B cell (primary cell): ENCODE measurements around the gene RMP24.
A peak's percentile ranks its signal among the peaks of the same experiment; 100 is the strongest.

ENCODE experiments used
- ATAC-seq: fragments of 200-7000 bp; cut with Tn5 transposase; one replicate; pipeline ENCODE4 v1.10.0; 2021; ENCODE audit warnings: low read depth, mild to moderate bottlenecking, moderate number of reproducible peaks, moderate library complexity
- CTCF ChIA-PET: fragments of 350-600 bp; sonication (Branson Sonifier 250); formaldehyde crosslinking; loops from one replicate; lab custom pipeline; 2021; ENCODE audit warnings: antibody characterized with exemption, inconsistent platforms; lab: Charles Lee
- POLR2A ChIA-PET: fragments of 350-600 bp; sonication (Branson Sonifier 250); formaldehyde crosslinking; loops from one replicate; lab custom pipeline; 2021; ENCODE audit warnings: antibody characterized with exemption; lab: Charles Lee
- DNase-seq: peaks from one replicate; pipeline ENCODE4 v3.0.0; 2013
- H2AFZ ChIP-seq: 2 replicates; pipeline ENCODE4 v1.6.1; 2012; ENCODE audit warnings: mild to moderate bottlenecking, low read depth, low read length; ENCODE audit not compliant: insufficient read depth, poor library complexity, severe bottlenecking
- H3K27ac ChIP-seq, 2 donors: 1 replicate in 1 of 2; 2 replicates in 1 of 2; pipeline ENCODE4 v1.5.1; 2012 to 2013; ENCODE audit warnings: low read length in 2 of 2, mild to moderate bottlenecking in 2 of 2, moderate library complexity in 1 of 2
- H3K27me3 ChIP-seq, 4 experiments: fragments of 200-600 bp in 1 of 4; sonication (generic) in 1 of 4; replicated peaks in 1 of 4; 1 replicate in 2 of 4; 2 replicates in 2 of 4; pipeline versions ENCODE4 v1.6.1 to v1.7.0; 2013 to 2016; ENCODE audit warnings: low read length in 3 of 4, mild to moderate bottlenecking in 2 of 4, mixed read lengths in 1 of 4, moderate library complexity in 1 of 4; ENCODE audit not compliant: insufficient read depth in 4 of 4, control insufficient read depth in 3 of 4; ENCODE audit errors: control extremely low read depth in 1 of 4
- H3K36me3 ChIP-seq, 2 experiments: replicated peaks in 1 of 2; 1 replicate in 1 of 2; 2 replicates in 1 of 2; pipeline versions ENCODE4 v1.6.1 to v1.7.1; 2013; ENCODE audit warnings: low read length in 1 of 2; ENCODE audit not compliant: insufficient read depth in 2 of 2, control insufficient read depth in 1 of 2; ENCODE audit errors: control extremely low read depth in 1 of 2, extremely low read depth in 1 of 2
- H3K4me1 ChIP-seq, 2 donors: fragments of 200-600 bp in 1 of 2; sonication (generic) in 1 of 2; 1 replicate in 1 of 2; 2 replicates in 1 of 2; pipeline versions ENCODE4 v1.5.1 to v1.6.1; 2013 to 2017; ENCODE audit warnings: low read length in 2 of 2; ENCODE audit not compliant: control insufficient read depth in 2 of 2, insufficient read depth in 2 of 2
- H3K4me2 ChIP-seq: replicated peaks from 2 replicates; pipeline ENCODE3; 2012; ENCODE audit warnings: mild to moderate bottlenecking, low read depth, low read length; ENCODE audit not compliant: poor library complexity, severe bottlenecking
- H3K4me3 ChIP-seq, 5 experiments: fragments of 200-600 bp in 1 of 5; sonication (generic) in 1 of 5; 1 replicate in 3 of 5; 2 replicates in 2 of 5; pipeline versions ENCODE4 v1.5.1 to v1.7.0; 2011 to 2016; ENCODE audit warnings: low read length in 4 of 5, mild to moderate bottlenecking in 4 of 5, low read depth in 2 of 5, control low read depth in 1 of 5, moderate library complexity in 1 of 5; ENCODE audit not compliant: insufficient read depth in 1 of 5; ENCODE audit errors: control extremely low read depth in 1 of 5, extremely low read depth in 1 of 5
- H3K79me2 ChIP-seq: fragments of 200-600 bp; sonication (generic); one replicate; pipeline ENCODE4 v1.6.0; 2016; ENCODE audit warnings: low read length; ENCODE audit not compliant: control insufficient read depth, insufficient read depth
- H3K9ac ChIP-seq: fragments of 200-600 bp; sonication (generic); 2 replicates; pipeline ENCODE4 v1.6.1; 2017; ENCODE audit warnings: mild to moderate bottlenecking, low read length, moderate library complexity
- H3K9me3 ChIP-seq, 3 donors: one replicate each; pipeline versions ENCODE4 v1.6.1 to v1.7.1; 2013; ENCODE audit warnings: low read length in 2 of 3; ENCODE audit not compliant: control insufficient read depth in 2 of 3, insufficient read depth in 1 of 3; ENCODE audit errors: control extremely low read depth in 1 of 3
- H4K20me1 ChIP-seq: 2 replicates; pipeline ENCODE4 v1.6.0; 2012; ENCODE audit warnings: mild to moderate bottlenecking, low read length; ENCODE audit not compliant: insufficient read depth, control insufficient read depth, poor library complexity, severe bottlenecking
- H3K27ac Mint-ChIP-seq: one replicate; pipeline ENCODE4 v1.8.0; 2021; ENCODE audit warnings: mixed read lengths
- H3K27me3 Mint-ChIP-seq: one replicate; pipeline ENCODE4 v1.8.0; 2021; ENCODE audit warnings: mixed read lengths
- H3K4me1 Mint-ChIP-seq: one replicate; pipeline ENCODE4 v1.8.0; 2021; ENCODE audit warnings: mixed read lengths
- H3K4me3 Mint-ChIP-seq: one replicate; pipeline ENCODE4 v1.8.0; 2021; ENCODE audit warnings: mixed read lengths
- H3K9me3 Mint-ChIP-seq: one replicate; pipeline ENCODE4 v1.8.0; 2022; ENCODE audit warnings: mixed read lengths; ENCODE audit not compliant: insufficient read depth
- EZH2 ChIP-seq: IDR thresholded peaks from 2 replicates; pipeline ENCODE4 v1.6.1; 2012; ENCODE audit warnings: borderline replicate concordance, low read depth, mild to moderate bottlenecking, moderate library complexity, low read length; ENCODE audit not compliant: insufficient read depth, poor library complexity, severe bottlenecking
- WGBS: methylation state at CpG from one replicate; pipeline ENCODE4 v1.1.5; 2013; ENCODE audit warnings: missing lambda C conversion rate; ENCODE audit not compliant: insufficient coverage; 5-methylcytosine and 5-hydroxymethylcytosine counted together
- intact Hi-C: fragments of 100-400 bp; cut with micrococcal nuclease; formaldehyde crosslinking; loops from one replicate; pipeline ENCODE4 v1.10.0; 2022
- TF ChIP-seq, protein P1 (sequence below): fragments of 200-600 bp; IDR thresholded peaks from one replicate; pipeline ENCODE4 v1.8.0; 2022; ENCODE audit warnings: antibody characterized with exemption, mild to moderate bottlenecking

RMP24 gene

DNA sequence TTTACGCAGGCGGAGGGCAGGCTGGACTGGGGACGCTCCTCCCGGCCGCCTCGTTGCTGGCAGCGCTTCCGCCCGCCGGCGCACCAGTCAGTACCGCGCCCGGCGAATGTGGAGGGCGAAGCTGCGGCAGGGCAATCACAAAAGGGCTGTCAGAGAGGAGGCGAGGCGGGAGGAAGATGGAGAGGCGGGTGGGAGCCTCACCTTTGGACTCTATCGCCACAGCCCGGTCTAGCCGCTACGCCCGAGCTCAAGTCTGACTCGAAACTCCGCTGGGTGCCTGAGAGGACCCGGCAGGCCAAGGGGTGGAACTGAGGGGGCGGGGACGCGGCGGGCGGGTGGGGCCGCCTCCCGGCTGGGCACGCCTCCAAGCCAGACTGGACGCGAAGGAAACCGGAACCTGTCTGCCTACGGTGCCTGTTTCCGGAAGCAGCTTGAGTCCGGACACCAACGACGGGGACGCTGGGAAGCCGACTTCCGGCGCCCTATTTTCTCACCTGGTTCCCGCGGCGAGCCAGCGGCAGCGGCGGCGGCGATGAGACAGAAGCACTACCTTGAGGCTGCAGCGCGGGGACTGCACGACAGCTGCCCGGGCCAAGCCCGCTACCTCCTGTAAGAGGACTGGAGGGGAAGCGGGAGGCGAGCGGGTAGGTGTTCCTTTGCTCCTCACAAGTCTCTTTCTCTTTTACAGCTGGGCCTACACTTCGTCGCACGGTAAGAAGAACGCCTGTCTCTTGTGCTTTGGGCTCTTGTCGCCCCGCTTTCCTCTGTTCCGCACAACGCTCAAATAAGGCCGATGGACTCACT is at the start of gene RMP24:
Gene RMP24, plus strand, starts transcription at position 483 of the 804 bp plus-strand sequence.
- Histone ChIP-seq H4K20me1 (no peaks in the 10 kb centered on the region), H3K4me2 (peak within 1 kb of the TSS; percentile 83), H3K9ac (peak within 1 kb of the TSS; percentile 84), H3K27me3 (no peaks in the 10 kb centered on the region), H3K9me3 (no peaks in the 10 kb centered on the region), H3K4me1 (peaks cover 20 to 38% of the 10 kb centered on the region in 2 donors), H3K79me2 (peaks cover 14% of the 10 kb centered on the region), H3K4me3 (peak within 1 kb of the TSS; percentile 85 to 98 (median 94)), H3K36me3 (peaks cover 0 to 30% of the 10 kb centered on the region in 2 experiments), H3K27ac (peak within 1 kb of the TSS; percentile 79 to 90), H2AFZ (peak within 1 kb of the TSS; percentile 95)
- TF ChIP-seq, protein P1, sequence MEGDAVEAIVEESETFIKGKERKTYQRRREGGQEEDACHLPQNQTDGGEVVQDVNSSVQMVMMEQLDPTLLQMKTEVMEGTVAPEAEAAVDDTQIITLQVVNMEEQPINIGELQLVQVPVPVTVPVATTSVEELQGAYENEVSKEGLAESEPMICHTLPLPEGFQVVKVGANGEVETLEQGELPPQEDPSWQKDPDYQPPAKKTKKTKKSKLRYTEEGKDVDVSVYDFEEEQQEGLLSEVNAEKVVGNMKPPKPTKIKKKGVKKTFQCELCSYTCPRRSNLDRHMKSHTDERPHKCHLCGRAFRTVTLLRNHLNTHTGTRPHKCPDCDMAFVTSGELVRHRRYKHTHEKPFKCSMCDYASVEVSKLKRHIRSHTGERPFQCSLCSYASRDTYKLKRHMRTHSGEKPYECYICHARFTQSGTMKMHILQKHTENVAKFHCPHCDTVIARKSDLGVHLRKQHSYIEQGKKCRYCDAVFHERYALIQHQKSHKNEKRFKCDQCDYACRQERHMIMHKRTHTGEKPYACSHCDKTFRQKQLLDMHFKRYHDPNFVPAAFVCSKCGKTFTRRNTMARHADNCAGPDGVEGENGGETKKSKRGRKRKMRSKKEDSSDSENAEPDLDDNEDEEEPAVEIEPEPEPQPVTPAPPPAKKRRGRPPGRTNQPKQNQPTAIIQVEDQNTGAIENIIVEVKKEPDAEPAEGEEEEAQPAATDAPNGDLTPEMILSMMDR: no peak
- TF ChIP-seq EZH2: no peak
- Mint-ChIP-seq H3K9me3 (no peaks in the 10 kb centered on the region), H3K27me3 (no peaks in the 10 kb centered on the region), H3K4me1 (peaks cover 53% of the 10 kb centered on the region), H3K4me3 (peak within 1 kb of the TSS; percentile 91), H3K27ac (peak within 1 kb of the TSS; percentile 93)
- ChIA-PET CTCF (interaction anchor here (0.8 to 1.4 kb wide), 4 partner anchors 21 to 617 kb away, joined by 3 to 4 read pairs (median 3); no protein-coding TSS in a partner anchor), POLR2A (interaction anchor here (0.7 to 2.0 kb wide), 6 partner anchors 22 to 732 kb away, joined by 3 to 12 read pairs (median 4); partner anchors contain the start of genes ELP2, INO80C, SLC39A6 and ZNF397)
- WGBS: under 1% methylated on average over 72 of the region's 73 CpGs
- peak; percentile 94 for ATAC-seq
- intact Hi-C loops: loop anchor here (1.0 to 10.0 kb wide), 12 partner anchors 22 to 930 kb away; partner anchors contain the start of genes ELP2, INO80C, KIAA1328 and RPRD1A
- peak; percentile 94 for DNase-seq
